ENCODE results near the gene RNF11.

RNF11 gene

GRCh38 chr1:51320967-51321923, 85.2 kb downstream of the RNF11 start:
- TF ChIP-seq, protein P1, sequence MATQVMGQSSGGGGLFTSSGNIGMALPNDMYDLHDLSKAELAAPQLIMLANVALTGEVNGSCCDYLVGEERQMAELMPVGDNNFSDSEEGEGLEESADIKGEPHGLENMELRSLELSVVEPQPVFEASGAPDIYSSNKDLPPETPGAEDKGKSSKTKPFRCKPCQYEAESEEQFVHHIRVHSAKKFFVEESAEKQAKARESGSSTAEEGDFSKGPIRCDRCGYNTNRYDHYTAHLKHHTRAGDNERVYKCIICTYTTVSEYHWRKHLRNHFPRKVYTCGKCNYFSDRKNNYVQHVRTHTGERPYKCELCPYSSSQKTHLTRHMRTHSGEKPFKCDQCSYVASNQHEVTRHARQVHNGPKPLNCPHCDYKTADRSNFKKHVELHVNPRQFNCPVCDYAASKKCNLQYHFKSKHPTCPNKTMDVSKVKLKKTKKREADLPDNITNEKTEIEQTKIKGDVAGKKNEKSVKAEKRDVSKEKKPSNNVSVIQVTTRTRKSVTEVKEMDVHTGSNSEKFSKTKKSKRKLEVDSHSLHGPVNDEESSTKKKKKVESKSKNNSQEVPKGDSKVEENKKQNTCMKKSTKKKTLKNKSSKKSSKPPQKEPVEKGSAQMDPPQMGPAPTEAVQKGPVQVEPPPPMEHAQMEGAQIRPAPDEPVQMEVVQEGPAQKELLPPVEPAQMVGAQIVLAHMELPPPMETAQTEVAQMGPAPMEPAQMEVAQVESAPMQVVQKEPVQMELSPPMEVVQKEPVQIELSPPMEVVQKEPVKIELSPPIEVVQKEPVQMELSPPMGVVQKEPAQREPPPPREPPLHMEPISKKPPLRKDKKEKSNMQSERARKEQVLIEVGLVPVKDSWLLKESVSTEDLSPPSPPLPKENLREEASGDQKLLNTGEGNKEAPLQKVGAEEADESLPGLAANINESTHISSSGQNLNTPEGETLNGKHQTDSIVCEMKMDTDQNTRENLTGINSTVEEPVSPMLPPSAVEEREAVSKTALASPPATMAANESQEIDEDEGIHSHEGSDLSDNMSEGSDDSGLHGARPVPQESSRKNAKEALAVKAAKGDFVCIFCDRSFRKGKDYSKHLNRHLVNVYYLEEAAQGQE (IDR thresholded peaks at IDR 0.05; ENCODE audit: insufficient replicate concordance, low read depth): no peak
- TF ChIP-seq GABPA (IDR thresholded peaks at IDR 0.05; ENCODE audit: low read depth) (no peak), POLR2AphosphoS5 (IDR thresholded peaks at IDR 0.05; ENCODE audit: low read depth) (no peak), SPI1 (IDR thresholded peaks at IDR 0.05; ENCODE audit: borderline replicate concordance, low read depth) (no peak)
- TF ChIP-seq, protein P2, sequence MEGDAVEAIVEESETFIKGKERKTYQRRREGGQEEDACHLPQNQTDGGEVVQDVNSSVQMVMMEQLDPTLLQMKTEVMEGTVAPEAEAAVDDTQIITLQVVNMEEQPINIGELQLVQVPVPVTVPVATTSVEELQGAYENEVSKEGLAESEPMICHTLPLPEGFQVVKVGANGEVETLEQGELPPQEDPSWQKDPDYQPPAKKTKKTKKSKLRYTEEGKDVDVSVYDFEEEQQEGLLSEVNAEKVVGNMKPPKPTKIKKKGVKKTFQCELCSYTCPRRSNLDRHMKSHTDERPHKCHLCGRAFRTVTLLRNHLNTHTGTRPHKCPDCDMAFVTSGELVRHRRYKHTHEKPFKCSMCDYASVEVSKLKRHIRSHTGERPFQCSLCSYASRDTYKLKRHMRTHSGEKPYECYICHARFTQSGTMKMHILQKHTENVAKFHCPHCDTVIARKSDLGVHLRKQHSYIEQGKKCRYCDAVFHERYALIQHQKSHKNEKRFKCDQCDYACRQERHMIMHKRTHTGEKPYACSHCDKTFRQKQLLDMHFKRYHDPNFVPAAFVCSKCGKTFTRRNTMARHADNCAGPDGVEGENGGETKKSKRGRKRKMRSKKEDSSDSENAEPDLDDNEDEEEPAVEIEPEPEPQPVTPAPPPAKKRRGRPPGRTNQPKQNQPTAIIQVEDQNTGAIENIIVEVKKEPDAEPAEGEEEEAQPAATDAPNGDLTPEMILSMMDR (IDR thresholded peaks at IDR 0.05; ENCODE audit: insufficient read depth, low read length): no peak
- Histone ChIP-seq H3K4me3 (replicated peaks; ENCODE audit: insufficient read depth, low read length) (no peak overlapping the region), H3K27ac (replicated peaks) (no peak overlapping the region), H3K27me3 (ENCODE audit: insufficient read depth, poor library complexity, severe bottlenecking) (no peaks in the 10 kb centered on the region)
- no peak for DNase-seq (ENCODE audit: low read depth in 1 of 2, low spot score in 1 of 2)

- Histone ChIP-seq H3K27me3 (ENCODE audit: insufficient read depth, poor library complexity, severe bottlenecking) (no peaks in the 10 kb centered on the region), H3K27ac (replicated peaks) (no peak overlapping the region), H3K4me3 (replicated peaks; ENCODE audit: insufficient read depth, low read length) (no peak overlapping the region)
- DNase-seq (ENCODE audit: low read depth in 1 of 2, low spot score in 1 of 2): no peak
- TF ChIP-seq GABPA (IDR thresholded peaks at IDR 0.05; ENCODE audit: low read depth): no peak
- no peak for TF ChIP-seq POLR2AphosphoS5 (IDR thresholded peaks at IDR 0.05; ENCODE audit: low read depth)
- TF ChIP-seq, protein P1 (IDR thresholded peaks at IDR 0.05; ENCODE audit: insufficient replicate concordance, low read depth): no peak
- TF ChIP-seq SPI1 (IDR thresholded peaks at IDR 0.05; ENCODE audit: borderline replicate concordance, low read depth): no peak
- TF ChIP-seq, protein P2 (IDR thresholded peaks at IDR 0.05; ENCODE audit: insufficient read depth, low read length): no peak
Observed at GRCh38 chr1:51321924-51322280, 85.8 kb downstream of the RNF11 start.

DNA sequence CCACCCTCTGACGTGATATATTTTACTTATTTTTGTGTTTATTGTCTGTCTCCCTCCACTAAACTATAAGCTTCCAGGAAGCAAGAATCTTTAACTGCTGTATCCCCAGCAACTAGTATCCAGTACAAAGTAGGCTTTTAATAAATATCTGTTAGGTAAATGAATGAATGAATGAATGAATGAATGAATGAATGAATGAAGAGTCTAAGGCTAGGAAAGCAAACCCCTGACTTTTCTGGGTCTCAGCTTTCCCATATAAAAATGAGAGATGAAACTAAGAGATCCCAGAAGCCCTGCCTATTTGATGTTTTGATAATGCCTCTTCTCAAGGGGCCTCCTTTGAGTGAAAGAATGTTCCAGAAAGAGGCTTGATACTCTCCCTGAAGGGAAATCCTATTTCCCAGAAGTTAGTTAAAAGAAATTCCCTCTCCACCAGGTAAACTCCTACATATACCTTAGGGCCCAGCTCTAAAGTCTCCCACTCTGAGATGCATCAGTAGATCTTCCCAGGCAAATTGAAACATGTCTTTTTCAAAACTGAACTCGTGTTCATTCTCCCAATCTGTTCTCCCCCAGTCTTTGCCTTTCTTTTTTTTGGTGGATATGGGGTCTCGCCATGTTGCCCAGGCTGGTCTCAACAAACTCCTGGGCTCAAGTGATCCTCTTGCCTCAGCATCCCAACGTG, 86.5 kb downstream of the RNF11 start:
- Histone ChIP-seq H3K27ac (replicated peaks) (no peak overlapping the region), H3K27me3 (ENCODE audit: insufficient read depth, poor library complexity, severe bottlenecking) (no peaks in the 10 kb centered on the region), H3K4me3 (replicated peaks; ENCODE audit: insufficient read depth, low read length) (no peak overlapping the region)
- DNase-seq (ENCODE audit: low read depth in 1 of 2, low spot score in 1 of 2): no peak
- no peak for TF ChIP-seq SPI1 (IDR thresholded peaks at IDR 0.05; ENCODE audit: borderline replicate concordance, low read depth)
- TF ChIP-seq, protein P2 (IDR thresholded peaks at IDR 0.05; ENCODE audit: insufficient read depth, low read length): no peak
- no peak for TF ChIP-seq POLR2AphosphoS5 (IDR thresholded peaks at IDR 0.05; ENCODE audit: low read depth)
- no peak for TF ChIP-seq GABPA (IDR thresholded peaks at IDR 0.05; ENCODE audit: low read depth)
- TF ChIP-seq, protein P1 (IDR thresholded peaks at IDR 0.05; ENCODE audit: insufficient replicate concordance, low read depth): no peak

Measured in HL-60 (cell line).